Measurements from ENCODE around the gene MLC1.

MLC1 gene

DNA sequence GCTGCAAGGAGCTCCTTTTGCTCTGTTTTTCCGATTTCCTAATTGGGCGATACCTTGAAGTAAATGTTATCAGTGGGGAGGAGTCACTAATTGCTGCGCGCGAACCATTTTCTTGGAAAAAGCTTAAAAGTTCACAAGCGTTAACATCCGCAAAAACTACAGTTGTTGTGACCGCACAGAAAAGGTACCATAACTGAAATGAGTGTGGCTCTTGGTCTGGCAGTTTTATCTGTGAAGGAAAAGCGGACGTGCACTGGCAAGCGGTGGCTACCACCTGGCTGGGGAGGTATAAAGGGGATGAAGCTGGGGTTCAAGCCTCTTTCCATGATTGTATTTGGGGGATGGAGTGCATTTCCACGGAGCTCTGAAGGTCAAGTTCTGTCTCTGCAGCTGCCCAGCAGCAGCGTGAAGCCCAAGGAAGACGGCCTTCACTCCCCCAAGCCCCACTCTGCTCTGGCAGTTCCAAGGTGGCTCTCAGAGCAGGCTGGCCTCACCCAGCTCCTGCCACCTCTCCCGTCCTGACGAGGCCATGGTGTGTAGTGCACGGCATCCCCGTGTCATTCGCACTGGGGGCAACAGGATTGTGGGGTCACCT, 32.0 kb upstream of the MLC1 start:
- H3K4me1 ChIP-seq (ENCODE audit: control insufficient read depth, insufficient read depth, low read length): peaks cover 15% of the 10 kb centered on the region
- peaks cover 59% of the 10 kb centered on the region for H3K27me3 ChIP-seq (ENCODE audit: control insufficient read depth, insufficient read depth, low read length)
- H3K9me3 ChIP-seq (replicated peaks; ENCODE audit: low read length): no peaks in the 10 kb centered on the region
- no peaks in the 10 kb centered on the region for H3K36me3 ChIP-seq (ENCODE audit: insufficient read depth, low read length)
- H3K4me2 ChIP-seq (ENCODE audit: low read length): no peak overlapping the region
- no peak overlapping the region for H3K9ac ChIP-seq (ENCODE audit: low read depth, low read length)
- H3K4me3 ChIP-seq (ENCODE audit: low read length): no peak overlapping the region

DNA sequence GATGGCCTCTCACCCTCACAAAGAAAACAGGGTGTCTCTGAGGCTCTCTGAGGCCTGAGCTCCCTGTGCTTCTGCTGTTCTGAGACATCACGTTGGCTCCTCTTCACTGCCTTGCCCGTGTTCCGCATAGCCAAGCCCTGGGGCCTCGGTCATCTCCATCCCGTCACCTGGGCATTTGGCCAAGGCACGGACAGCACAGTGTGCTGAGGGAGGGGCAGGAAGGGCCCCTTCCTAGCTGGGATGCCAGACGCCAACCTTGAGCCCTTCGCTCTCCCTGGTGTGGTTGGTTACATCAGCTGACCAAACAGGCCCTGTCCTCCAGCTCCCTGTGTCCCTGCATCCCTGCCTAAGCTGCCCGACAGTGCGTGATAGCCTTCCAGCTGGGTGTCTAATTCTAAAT, 30.5 kb upstream of the MLC1 start:
- H3K9me3 ChIP-seq (replicated peaks; ENCODE audit: low read length): no peaks in the 10 kb centered on the region
- H3K27me3 ChIP-seq (ENCODE audit: control insufficient read depth, insufficient read depth, low read length): peaks cover 45% of the 10 kb centered on the region
- H3K9ac ChIP-seq (ENCODE audit: low read depth, low read length): no peak overlapping the region
- H3K4me2 ChIP-seq (ENCODE audit: low read length): no peak overlapping the region
- H3K4me1 ChIP-seq (ENCODE audit: control insufficient read depth, insufficient read depth, low read length): peaks cover 20% of the 10 kb centered on the region
- H3K36me3 ChIP-seq (ENCODE audit: insufficient read depth, low read length): no peaks in the 10 kb centered on the region
- H3K4me3 ChIP-seq (ENCODE audit: low read length): no peak overlapping the region

- no peaks in the 10 kb centered on the region for H3K9me3 ChIP-seq (replicated peaks; ENCODE audit: low read length)
- no peaks in the 10 kb centered on the region for H3K36me3 ChIP-seq (ENCODE audit: insufficient read depth, low read length)
- no peak overlapping the region for H3K4me3 ChIP-seq (ENCODE audit: low read length)
- peak overlapping the region; percentile 68 for H3K4me2 ChIP-seq (ENCODE audit: low read length)
- peaks cover 32% of the 10 kb centered on the region for H3K27me3 ChIP-seq (ENCODE audit: control insufficient read depth, insufficient read depth, low read length)
- H3K4me1 ChIP-seq (ENCODE audit: control insufficient read depth, insufficient read depth, low read length): peaks cover 20% of the 10 kb centered on the region
- peak overlapping the region; percentile 18 for H3K9ac ChIP-seq (ENCODE audit: low read depth, low read length)
Observed at GRCh38 chr22:50114221-50115021, 29.2 kb upstream of the MLC1 start.

GRCh38 chr22:50112151-50113118, 27.2 kb upstream of the MLC1 start:
- Histone ChIP-seq H3K4me3 (ENCODE audit: low read length) (no peak overlapping the region), H3K4me1 (ENCODE audit: control insufficient read depth, insufficient read depth, low read length) (peaks cover 20% of the 10 kb centered on the region), H3K9ac (ENCODE audit: low read depth, low read length) (no peak overlapping the region), H3K4me2 (ENCODE audit: low read length) (peak overlapping the region; percentile 41), H3K27me3 (ENCODE audit: control insufficient read depth, insufficient read depth, low read length) (peaks cover 20% of the 10 kb centered on the region), H3K36me3 (ENCODE audit: insufficient read depth, low read length) (no peaks in the 10 kb centered on the region), H3K9me3 (replicated peaks; ENCODE audit: low read length) (no peaks in the 10 kb centered on the region)

DNA sequence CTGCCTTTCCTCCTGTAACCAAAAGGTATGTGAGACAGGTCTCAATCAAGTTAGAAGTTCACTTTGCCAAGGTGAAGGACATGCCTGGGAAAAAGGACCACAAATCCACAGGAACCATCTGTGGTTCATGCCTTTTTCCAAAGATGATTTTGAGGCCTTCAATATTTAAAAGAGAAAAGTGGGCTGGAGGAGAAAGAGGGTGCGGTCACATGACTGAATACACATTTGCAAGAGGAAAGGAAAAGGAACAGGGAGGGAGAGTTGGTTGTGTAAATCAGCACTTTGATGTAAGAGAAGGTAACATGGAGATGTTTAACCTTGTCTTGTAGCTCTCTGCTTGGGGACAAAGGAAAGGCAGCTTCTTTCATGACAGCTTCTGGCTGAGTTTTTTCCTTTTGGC, 25.8 kb upstream of the MLC1 start:
- Histone ChIP-seq H3K4me2 (ENCODE audit: low read length) (no peak overlapping the region), H3K4me1 (ENCODE audit: control insufficient read depth, insufficient read depth, low read length) (peaks cover 20% of the 10 kb centered on the region), H3K36me3 (ENCODE audit: insufficient read depth, low read length) (no peaks in the 10 kb centered on the region), H3K27me3 (ENCODE audit: control insufficient read depth, insufficient read depth, low read length) (peaks cover 17% of the 10 kb centered on the region), H3K9me3 (replicated peaks; ENCODE audit: low read length) (no peaks in the 10 kb centered on the region), H3K4me3 (ENCODE audit: low read length) (no peak overlapping the region), H3K9ac (ENCODE audit: low read depth, low read length) (no peak overlapping the region)

- H3K9ac ChIP-seq (ENCODE audit: low read depth, low read length): no peak overlapping the region
- no peaks in the 10 kb centered on the region for H3K36me3 ChIP-seq (ENCODE audit: insufficient read depth, low read length)
- H3K4me1 ChIP-seq (ENCODE audit: control insufficient read depth, insufficient read depth, low read length): peaks cover 8% of the 10 kb centered on the region
- H3K4me2 ChIP-seq (ENCODE audit: low read length): no peak overlapping the region
- peaks cover 10% of the 10 kb centered on the region for H3K27me3 ChIP-seq (ENCODE audit: control insufficient read depth, insufficient read depth, low read length)
- H3K9me3 ChIP-seq (replicated peaks; ENCODE audit: low read length): no peaks in the 10 kb centered on the region
- H3K4me3 ChIP-seq (ENCODE audit: low read length): no peak overlapping the region
Observed at GRCh38 chr22:50107529-50107928, 22.3 kb upstream of the MLC1 start.

GRCh38 chr22:50105208-50106100, 20.2 kb upstream of the MLC1 start:
- no peaks in the 10 kb centered on the region for H3K9me3 ChIP-seq (replicated peaks; ENCODE audit: low read length)
- peaks cover 23% of the 10 kb centered on the region for H3K27me3 ChIP-seq (ENCODE audit: control insufficient read depth, insufficient read depth, low read length)
- no peaks in the 10 kb centered on the region for H3K36me3 ChIP-seq (ENCODE audit: insufficient read depth, low read length)
- no peak overlapping the region for H3K4me2 ChIP-seq (ENCODE audit: low read length)
- H3K4me1 ChIP-seq (ENCODE audit: control insufficient read depth, insufficient read depth, low read length): no peaks in the 10 kb centered on the region
- H3K4me3 ChIP-seq (ENCODE audit: low read length): no peak overlapping the region
- no peak overlapping the region for H3K9ac ChIP-seq (ENCODE audit: low read depth, low read length)

GRCh38 chr22:50104141-50104544, 18.9 kb upstream of the MLC1 start:
- Histone ChIP-seq H3K4me3 (ENCODE audit: low read length) (no peak overlapping the region), H3K27me3 (ENCODE audit: control insufficient read depth, insufficient read depth, low read length) (peaks cover 27% of the 10 kb centered on the region), H3K36me3 (ENCODE audit: insufficient read depth, low read length) (no peaks in the 10 kb centered on the region), H3K4me1 (ENCODE audit: control insufficient read depth, insufficient read depth, low read length) (no peaks in the 10 kb centered on the region), H3K4me2 (ENCODE audit: low read length) (no peak overlapping the region), H3K9me3 (replicated peaks; ENCODE audit: low read length) (no peaks in the 10 kb centered on the region), H3K9ac (ENCODE audit: low read depth, low read length) (no peak overlapping the region)

GRCh38 chr22:50102946-50103345, 17.7 kb upstream of the MLC1 start:
- Histone ChIP-seq H3K4me3 (ENCODE audit: low read length) (no peak overlapping the region), H3K27me3 (ENCODE audit: control insufficient read depth, insufficient read depth, low read length) (peaks cover 26% of the 10 kb centered on the region), H3K36me3 (ENCODE audit: insufficient read depth, low read length) (no peaks in the 10 kb centered on the region), H3K4me1 (ENCODE audit: control insufficient read depth, insufficient read depth, low read length) (no peaks in the 10 kb centered on the region), H3K9ac (ENCODE audit: low read depth, low read length) (no peak overlapping the region), H3K4me2 (ENCODE audit: low read length) (no peak overlapping the region), H3K9me3 (replicated peaks; ENCODE audit: low read length) (no peaks in the 10 kb centered on the region)

DNA sequence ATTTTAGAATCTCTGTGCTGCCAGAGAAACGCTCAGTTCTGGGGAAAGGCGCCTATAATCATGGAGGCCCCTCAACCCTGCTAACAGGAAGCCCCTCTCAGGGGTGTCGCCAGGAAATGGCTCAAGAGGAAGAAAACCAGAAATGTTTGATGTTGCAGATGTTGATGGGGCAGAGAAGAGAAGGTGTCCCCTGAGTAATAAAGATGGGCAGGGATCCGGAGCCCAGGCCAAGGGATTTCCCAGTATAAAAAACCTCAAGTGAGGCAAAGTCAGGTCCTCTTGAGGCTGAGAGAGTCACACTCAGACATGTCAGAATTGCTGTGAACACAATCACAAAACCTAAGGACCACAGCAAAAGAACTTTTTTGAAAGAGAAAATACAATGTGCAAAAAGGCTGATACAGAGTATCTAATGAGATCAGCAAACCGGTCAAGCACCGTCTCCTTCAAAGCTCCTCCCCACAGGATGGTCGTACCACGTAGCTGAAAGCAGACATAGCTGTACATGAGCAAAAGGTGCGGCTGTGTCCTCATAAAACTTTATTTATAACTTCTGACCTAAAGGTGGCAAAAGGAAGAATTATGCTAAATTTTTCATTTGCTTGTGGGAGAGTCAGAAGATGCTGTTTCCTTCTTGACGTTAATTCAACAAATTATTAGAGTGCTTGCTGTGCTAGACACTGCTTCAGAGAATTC, 16.8 kb upstream of the MLC1 start:
- H3K4me1 ChIP-seq (ENCODE audit: control insufficient read depth, insufficient read depth, low read length): no peaks in the 10 kb centered on the region
- H3K9ac ChIP-seq (ENCODE audit: low read depth, low read length): no peak overlapping the region
- H3K36me3 ChIP-seq (ENCODE audit: insufficient read depth, low read length): no peaks in the 10 kb centered on the region
- H3K4me3 ChIP-seq (ENCODE audit: low read length): no peak overlapping the region
- H3K4me2 ChIP-seq (ENCODE audit: low read length): no peak overlapping the region
- no peaks in the 10 kb centered on the region for H3K9me3 ChIP-seq (replicated peaks; ENCODE audit: low read length)
- H3K27me3 ChIP-seq (ENCODE audit: control insufficient read depth, insufficient read depth, low read length): peaks cover 32% of the 10 kb centered on the region
